Heart left ventricle (tissue), 16 donors: ENCODE measurements around the gene UNC5C. TPM values are rescaled to one million over a fixed set of nuclear protein-coding genes. Genes with fewer than 3 reads are reported as not detected.

Experiments used
- ATAC-seq, 4 donors: fragments of 200-7000 bp; cut with Tn5 transposase; one replicate each; pipeline ENCODE4 v1.9.1; 2020 to 2022; ENCODE audit warnings: moderate library complexity in 4 of 4, mild to moderate bottlenecking in 3 of 4, moderate number of reproducible peaks in 1 of 4
- DNase-seq, 5 donors: peaks; one replicate each; pipeline ENCODE4 v3.0.0-alpha.2; 2020
- H3K27ac ChIP-seq, 12 donors: fragments of 200-600 bp; sonication (generic) in 4 of 12; one replicate each; pipeline versions ENCODE4 v1.5.0 to v1.8.0; 2016 to 2022; ENCODE audit warnings: mild to moderate bottlenecking in 2 of 12
- H3K27me3 ChIP-seq, 9 donors: fragments of 200-600 bp; sonication (generic) in 2 of 9; one replicate each; pipeline versions ENCODE4 v1.5.1 to v1.8.0; 2016 to 2022; ENCODE audit warnings: mild to moderate bottlenecking in 3 of 9
- H3K36me3 ChIP-seq, 9 donors: fragments of 200-600 bp; sonication (generic) in 2 of 9; one replicate each; pipeline versions ENCODE4 v1.5.0 to v1.8.0; 2018 to 2022; ENCODE audit warnings: mild to moderate bottlenecking in 2 of 9
- H3K4me1 ChIP-seq, 12 donors: fragments of 200-600 bp; sonication (generic) in 4 of 12; one replicate each; pipeline versions ENCODE4 v1.5.0 to v1.8.0; 2016 to 2022; ENCODE audit warnings: mild to moderate bottlenecking in 3 of 12
- H3K4me3 ChIP-seq, 12 donors: fragments of 200-600 bp; sonication (generic) in 4 of 12; one replicate each; pipeline versions ENCODE4 v1.5.0 to v1.8.0; 2017 to 2022; ENCODE audit warnings: mild to moderate bottlenecking in 9 of 12, moderate library complexity in 4 of 12
- H3K9me3 ChIP-seq, 12 donors: fragments of 200-600 bp; sonication (generic) in 4 of 12; one replicate each; pipeline versions ENCODE4 v1.5.0 to v1.8.0; 2016 to 2022; ENCODE audit warnings: mild to moderate bottlenecking in 1 of 12
- POLR2A ChIP-seq, 2 donors: fragments of 450-650 bp; IDR thresholded peaks; one replicate each; pipeline ENCODE4 v1.6.1; 2017; ENCODE audit warnings: antibody characterized with exemption in 2 of 2, mild to moderate bottlenecking in 2 of 2, moderate library complexity in 2 of 2
- WGBS, 4 donors: extraction: QIAGEN DNeasy Blood & Tissue Kit in 2 of 4; methylation state at CpG; one replicate each; pipeline versions ENCODE4 v1.1.5 to v1.1.7; 2013 to 2018; 5-methylcytosine and 5-hydroxymethylcytosine counted together
- intact Hi-C, 10 donors: fragments of 100-400 bp; cut with DNase I; formaldehyde crosslinking; loops; one replicate each; pipeline versions ENCODE4 v1.11.1 to v1.14.2; 2022
- polyA plus RNA-seq, 2 donors: library from polyadenylated mRNA; stranded (reverse); fragments of 200-250 nt; gene quantifications; one replicate each; pipeline ENCODE4 v1.2.3, GENCODE V29; 2013
- total RNA-seq, 9 donors: library from RNA; depleted of rRNA in 2 of 9; stranded (reverse); fragments of >200 nt in 2 of 9; fragmentation: NEBNext Ultra II Directional in 3 of 9; extraction: Animal tissue kit (Norgen Biotek cat#: 25700) in 3 of 9; gene quantifications; one replicate each; pipeline versions ENCODE4 v1.1.0 to v1.2.4, GENCODE V29; 2016 to 2023
- TF ChIP-seq, protein P1 (sequence below), 12 donors: fragments of 200-600 bp; sonication (generic) in 4 of 12; IDR thresholded peaks; one replicate each; pipeline versions ENCODE4 v1.5.0 to v1.8.0; 2018 to 2022; ENCODE audit warnings: antibody characterized with exemption in 12 of 12, mild to moderate bottlenecking in 5 of 12
- donor health status: ischemic (EF 13 %, LVEDD 7.1; RV severe dilation, severe dysfunction).
- donor health status: healthy with polysubstance abuse.
- donor health status: DM: no; HTN: yes; CAD: no.
- donor health status: DM: no; HTN: no; CAD: no.
- donor health status: ischemic (EF 25% LVEDD 6.9; RV normal size, moderate dysfunction).
- donor health status: ischemic (EF 25% LVEDD 5.7; RV mildly dilated, moderate dysfunction).
- donor health status: healthy.
- donor health status: DM: yes; HTN: yes; CAD: no.
- donor health status: ischemic (EF 35%, LVEDD 5.7; RV mildly dilated, moderate dysfunction).
- donor health status: nonischemic (EF 11% LVEDD 7.7; RV severe dilation, severe dysfunction).
- donor health status: DM: yes; HTN: yes; CAD: no.
- donor health status: PGD.
- donor health status: ischemic (EF 29% LVEDD 5.4; RV normal size, mild dysfunction).
- donor health status: nonischemic (EF 23%, LVEDD 6.1; RV moderate dilation, normal function).

The UNC5C gene
- total and polyA plus RNA-seq, 11 donors, result 0.23 to 2.8 (median 1.7) TPM

DNA sequence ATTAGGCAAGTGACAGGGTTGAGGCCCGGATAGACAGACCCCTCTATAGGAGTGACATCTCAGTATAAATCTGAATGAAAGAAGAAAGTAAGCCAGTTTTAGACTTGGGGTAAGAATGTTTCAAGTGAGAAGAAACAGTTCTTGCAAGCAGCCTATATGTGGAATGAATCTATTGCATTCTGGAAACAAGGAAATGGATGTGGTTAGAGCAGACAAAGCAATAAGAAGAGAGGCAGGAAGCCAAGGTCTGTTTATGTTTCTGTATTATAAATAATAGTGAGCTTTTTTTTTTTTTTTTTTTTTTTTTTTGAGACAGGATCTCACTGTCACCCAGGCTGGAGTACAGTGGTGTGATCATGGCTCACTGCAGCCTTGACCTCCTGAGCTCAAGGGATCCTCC, 255.8 kb downstream of the UNC5C start:
- no peak overlapping the region for H3K4me3 ChIP-seq
- intact Hi-C loops, result no loop called here
- ATAC-seq (no peak), DNase-seq (no peak)
- TF ChIP-seq POLR2A (IDR thresholded peaks at IDR 0.05), result no peak
- TF ChIP-seq, protein P1, sequence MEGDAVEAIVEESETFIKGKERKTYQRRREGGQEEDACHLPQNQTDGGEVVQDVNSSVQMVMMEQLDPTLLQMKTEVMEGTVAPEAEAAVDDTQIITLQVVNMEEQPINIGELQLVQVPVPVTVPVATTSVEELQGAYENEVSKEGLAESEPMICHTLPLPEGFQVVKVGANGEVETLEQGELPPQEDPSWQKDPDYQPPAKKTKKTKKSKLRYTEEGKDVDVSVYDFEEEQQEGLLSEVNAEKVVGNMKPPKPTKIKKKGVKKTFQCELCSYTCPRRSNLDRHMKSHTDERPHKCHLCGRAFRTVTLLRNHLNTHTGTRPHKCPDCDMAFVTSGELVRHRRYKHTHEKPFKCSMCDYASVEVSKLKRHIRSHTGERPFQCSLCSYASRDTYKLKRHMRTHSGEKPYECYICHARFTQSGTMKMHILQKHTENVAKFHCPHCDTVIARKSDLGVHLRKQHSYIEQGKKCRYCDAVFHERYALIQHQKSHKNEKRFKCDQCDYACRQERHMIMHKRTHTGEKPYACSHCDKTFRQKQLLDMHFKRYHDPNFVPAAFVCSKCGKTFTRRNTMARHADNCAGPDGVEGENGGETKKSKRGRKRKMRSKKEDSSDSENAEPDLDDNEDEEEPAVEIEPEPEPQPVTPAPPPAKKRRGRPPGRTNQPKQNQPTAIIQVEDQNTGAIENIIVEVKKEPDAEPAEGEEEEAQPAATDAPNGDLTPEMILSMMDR (IDR thresholded peaks at IDR 0.05), result no peak
- 73 to 79% (median 75%) methylated on average over 1 of the region's 1 CpG for WGBS, 4 donors
- H3K36me3 ChIP-seq, result no peaks in the 10 kb centered on the region
- peaks cover 0 to 16% (median 0%) of the 10 kb centered on the region in 12 donors for H3K4me1 ChIP-seq
- H3K27ac ChIP-seq, result no peak overlapping the region
- H3K27me3 ChIP-seq, result no peaks in the 10 kb centered on the region
- H3K9me3 ChIP-seq, result peaks cover 0 to 10% (median 0%) of the 10 kb centered on the region in 12 donors

GRCh38 chr4:95290702-95291101, 258.1 kb downstream of the UNC5C start:
- H3K9me3 ChIP-seq, result peaks cover 0 to 10% (median 0%) of the 10 kb centered on the region in 12 donors
- H3K4me3 ChIP-seq, result no peak overlapping the region
- ATAC-seq (no peak), DNase-seq (no peak)
- no peaks in the 10 kb centered on the region for H3K27me3 ChIP-seq
- no peak overlapping the region for H3K27ac ChIP-seq
- H3K4me1 ChIP-seq, result peaks cover 0 to 16% (median 0%) of the 10 kb centered on the region in 12 donors
- H3K36me3 ChIP-seq, result no peaks in the 10 kb centered on the region
- intact Hi-C loops, result no loop called here
- 68 to 81% (median 77%) methylated on average over 6 of the region's 6 CpGs for WGBS, 4 donors
- TF ChIP-seq, protein P1 (IDR thresholded peaks at IDR 0.05), result no peak
- no peak for TF ChIP-seq POLR2A (IDR thresholded peaks at IDR 0.05)

DNA sequence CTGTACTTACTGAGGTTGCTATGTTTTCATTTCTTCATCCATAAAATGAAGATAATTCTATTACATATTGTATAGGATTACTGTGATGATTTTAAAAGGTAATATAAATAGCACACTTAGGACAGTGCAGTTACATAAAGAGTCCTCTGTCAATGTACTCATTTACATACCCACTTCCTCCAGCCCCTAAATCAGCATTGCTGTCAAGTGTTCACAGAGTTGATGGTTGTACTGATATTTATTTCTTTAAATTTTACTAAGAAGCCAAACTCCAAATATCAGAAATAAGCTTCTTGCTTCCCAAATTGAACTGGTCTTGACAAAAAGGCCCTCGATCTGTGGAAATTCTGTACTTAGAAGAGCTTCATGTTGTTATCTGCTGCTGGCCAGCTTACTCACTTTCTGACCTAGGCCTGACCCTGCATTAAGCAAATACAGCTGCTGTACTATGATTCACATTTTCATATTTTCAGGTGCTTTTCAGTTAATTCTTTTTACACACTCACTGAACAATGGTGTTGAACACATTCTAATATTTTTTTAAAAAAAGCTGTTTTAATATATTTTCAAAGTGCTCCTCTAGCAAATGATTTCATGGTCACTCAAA, 259.6 kb downstream of the UNC5C start:
- peaks cover 0 to 10% (median 0%) of the 10 kb centered on the region in 12 donors for H3K9me3 ChIP-seq
- TF ChIP-seq, protein P1 (IDR thresholded peaks at IDR 0.05), result no peak
- TF ChIP-seq POLR2A (IDR thresholded peaks at IDR 0.05), result no peak
- ATAC-seq (peak in 1 of 4 donors; percentile 60), DNase-seq (no peak)
- H3K4me1 ChIP-seq, result peaks cover 0 to 9% (median 0%) of the 10 kb centered on the region in 12 donors
- no peak overlapping the region for H3K4me3 ChIP-seq
- no peaks in the 10 kb centered on the region for H3K27me3 ChIP-seq
- H3K36me3 ChIP-seq, result no peaks in the 10 kb centered on the region
- intact Hi-C loops, result no loop called here
- 32 to 47% (median 38%) methylated on average over 1 of the region's 1 CpG for WGBS, 4 donors
- H3K27ac ChIP-seq, result no peak overlapping the region

GRCh38 chr4:95288552-95288951, 260.2 kb downstream of the UNC5C start:
- intact Hi-C loops, result no loop called here
- H3K9me3 ChIP-seq, result peaks cover 0 to 10% (median 0%) of the 10 kb centered on the region in 12 donors

More at GRCh38 chr4:95288552-95288951, 260.2 kb downstream of the UNC5C start:
- H3K36me3 ChIP-seq, result no peaks in the 10 kb centered on the region
- WGBS, 4 donors, result 98 to 100% (median 99%) methylated on average over 1 of the region's 1 CpG
- no peaks in the 10 kb centered on the region for H3K27me3 ChIP-seq
- no peak overlapping the region for H3K27ac ChIP-seq
- no peak overlapping the region for H3K4me3 ChIP-seq
- DNase-seq (no peak), ATAC-seq (no peak)
- TF ChIP-seq POLR2A (IDR thresholded peaks at IDR 0.05), result no peak
- TF ChIP-seq, protein P1 (IDR thresholded peaks at IDR 0.05), result no peak
- peaks cover 0 to 9% (median 0%) of the 10 kb centered on the region in 12 donors for H3K4me1 ChIP-seq
